Stimulated activated CD8-positive, alpha-beta memory T cell treated with anti-CD3 and anti-CD28 coated beads, Interleukin-15, amount 100 ng/mL, for 1 hour (primary cell): ENCODE data around the gene NPAS3.

Experiments used
- DNase-seq: peaks from one replicate; pipeline ENCODE4 v3.0.0-alpha.2; 2020; ENCODE audit warnings: low read depth

NPAS3 gene

GRCh38 chr14:33480887-33481184, 542.2 kb downstream of the NPAS3 start:
- no peak for DNase-seq

- DNase-seq, result no peak
Measured at GRCh38 chr14:33483110-33483509, 544.4 kb downstream of the NPAS3 start.

- DNase-seq, result no peak
Measured at GRCh38 chr14:33483541-33483940, 544.9 kb downstream of the NPAS3 start.

GRCh38 chr14:33484264-33484663, 545.6 kb downstream of the NPAS3 start:
- no peak for DNase-seq

GRCh38 chr14:33486332-33486890, 547.7 kb downstream of the NPAS3 start:
- DNase-seq, result no peak

- no peak for DNase-seq
Measured at GRCh38 chr14:33488582-33488981, 549.9 kb downstream of the NPAS3 start.

- no peak for DNase-seq
Measured at GRCh38 chr14:33490555-33490954, 551.9 kb downstream of the NPAS3 start.

GRCh38 chr14:33491112-33491511, 552.4 kb downstream of the NPAS3 start:
- DNase-seq, result no peak

GRCh38 chr14:33492491-33492890, 553.8 kb downstream of the NPAS3 start:
- no peak for DNase-seq

- DNase-seq, result no peak
Measured at GRCh38 chr14:33493266-33493665, 554.6 kb downstream of the NPAS3 start.

GRCh38 chr14:33493990-33494389, 555.3 kb downstream of the NPAS3 start:
- DNase-seq, result no peak

- DNase-seq, result no peak
Measured at GRCh38 chr14:33499687-33500086, 561.0 kb downstream of the NPAS3 start.

GRCh38 chr14:33504246-33505099, 565.8 kb downstream of the NPAS3 start:
- DNase-seq, result no peak

GRCh38 chr14:33505266-33505962, 566.7 kb downstream of the NPAS3 start:
- DNase-seq, result no peak

GRCh38 chr14:33505963-33506329, 567.3 kb downstream of the NPAS3 start:
- no peak for DNase-seq

GRCh38 chr14:33508126-33509062, 569.7 kb downstream of the NPAS3 start:
- no peak for DNase-seq

- no peak for DNase-seq
Measured at GRCh38 chr14:33509454-33509853, 570.8 kb downstream of the NPAS3 start.

GRCh38 chr14:33510063-33510481, 571.4 kb downstream of the NPAS3 start:
- DNase-seq, result no peak

- DNase-seq, result no peak
Measured at GRCh38 chr14:33510991-33511390, 572.3 kb downstream of the NPAS3 start.

GRCh38 chr14:33511851-33512640, 573.4 kb downstream of the NPAS3 start:
- DNase-seq, result no peak

- no peak for DNase-seq
Measured at GRCh38 chr14:33515441-33515840, 576.8 kb downstream of the NPAS3 start.
